ENCODE data around the gene MAOB.

GRCh38 chrX:43808231-43808630 lies 74.0 kb downstream of the MAOB start:
- no peak for TF ChIP-seq CTCF (IDR thresholded peaks at IDR 0.05; ENCODE audit: low read length)
- no peak for TF ChIP-seq EZH2 (optimal IDR thresholded peaks at IDR 0.05; ENCODE audit: low read depth, low read length)
